Stimulated activated CD4-positive, alpha-beta T cell treated with anti-CD3 and anti-CD28 coated beads, Interleukin-12 subunit alpha, Interleukin-12 subunit beta, amount 100 ng/mL, for 4 hours (primary cell): ENCODE results near the gene PAX2.

Experiments used
- DNase-seq: peaks from one replicate; pipeline ENCODE4 v3.0.0-alpha.2; 2020

Gene PAX2

GRCh38 chr10:100864036-100864885 lies 118.9 kb downstream of the PAX2 start:
- no peak for DNase-seq

GRCh38 chr10:100864978-100865377 lies 119.6 kb downstream of the PAX2 start:
- DNase-seq: no peak

- DNase-seq: no peak
These were observed 120.6 kb downstream of the PAX2 start for GRCh38 chr10:100866010-100866409.

- no peak for DNase-seq
These were observed 121.3 kb downstream of the PAX2 start for GRCh38 chr10:100866575-100867098.

GRCh38 chr10:100867261-100867963 lies 122.0 kb downstream of the PAX2 start:
- no peak for DNase-seq

- DNase-seq: no peak
These were observed 123.0 kb downstream of the PAX2 start for GRCh38 chr10:100868382-100868781.

GRCh38 chr10:100869399-100869798 lies 124.0 kb downstream of the PAX2 start:
- no peak for DNase-seq

- DNase-seq: peak; percentile 63
These were observed 126.8 kb downstream of the PAX2 start for GRCh38 chr10:100872034-100872791.

- no peak for DNase-seq
These were observed 127.9 kb downstream of the PAX2 start for GRCh38 chr10:100873146-100873826.

- DNase-seq: no peak
These were observed 128.5 kb downstream of the PAX2 start for GRCh38 chr10:100873827-100874326.

GRCh38 chr10:100874702-100875483 lies 129.5 kb downstream of the PAX2 start:
- DNase-seq: no peak

GRCh38 chr10:100875484-100876166 lies 130.2 kb downstream of the PAX2 start:
- no peak for DNase-seq

GRCh38 chr10:100876585-100877460 lies 131.4 kb downstream of the PAX2 start:
- DNase-seq: no peak

- DNase-seq: no peak
These were observed 132.1 kb downstream of the PAX2 start for GRCh38 chr10:100877461-100877850.

GRCh38 chr10:100878291-100878910 lies 133.0 kb downstream of the PAX2 start:
- no peak for DNase-seq
